Measurements from ENCODE around the gene HIBCH. TPM values are rescaled to one million over a fixed set of nuclear protein-coding genes. Genes with fewer than 3 reads are reported as not detected.

HIBCH gene
- total and polyA plus RNA-seq, 2 experiments from 2014 or later, result 25.7 to 42.3 TPM

GRCh38 chr2:190184460-190184859 is 135.2 kb downstream of the HIBCH start (continued):
- TF ChIP-seq ZNF462 (CRISPR knock-in tag; IDR thresholded peaks at IDR 0.05), result no peak
- TF ChIP-seq ZNF114 (CRISPR knock-in tag; IDR thresholded peaks at IDR 0.05), result no peak

GRCh38 chr2:190183539-190183938 is 136.1 kb downstream of the HIBCH start:
- H3K9me2 ChIP-seq (ENCODE audit: insufficient read depth), result no peaks in the 10 kb centered on the region
- no peaks in the 10 kb centered on the region for H3K36me3 Mint-ChIP-seq (ENCODE audit: low read depth)
- TF ChIP-seq POLR2AphosphoS5 (IDR thresholded peaks at IDR 0.05; ENCODE audit: low read depth), result no peak
- no peak for TF ChIP-seq ZNF114 (CRISPR knock-in tag; IDR thresholded peaks at IDR 0.05)
- no peak for TF ChIP-seq EZH2 (IDR thresholded peaks at IDR 0.05; ENCODE audit: low read depth, unreplicated experiment)
- TF ChIP-seq CREB1 (CRISPR knock-in tag; IDR thresholded peaks at IDR 0.05; ENCODE audit: low read depth), result no peak
- no peak for TF ChIP-seq REST (IDR thresholded peaks at IDR 0.05; ENCODE audit: unreplicated experiment)
- no peak for TF ChIP-seq JUNB (IDR thresholded peaks at IDR 0.05; ENCODE audit: unreplicated experiment)
- no peak for TF ChIP-seq ZNF331 (CRISPR knock-in tag; IDR thresholded peaks at IDR 0.05; ENCODE audit: low read depth)
- TF ChIP-seq CTCF (conservative IDR thresholded peaks at IDR 0.05; ENCODE audit: low read depth in 2 of 2), result no peak; a peak in 1 of 4 replicates
- no peak for TF ChIP-seq NANOG (IDR thresholded peaks at IDR 0.05; ENCODE audit: borderline replicate concordance)
- TF ChIP-seq EZH2phosphoT487 (IDR thresholded peaks at IDR 0.05; ENCODE audit: unreplicated experiment), result no peak

More at GRCh38 chr2:190183539-190183938, 136.1 kb downstream of the HIBCH start:
- Mint-ChIP-seq H3K4me1 (peaks cover 6% of the 10 kb centered on the region), H3K9me3 (no peaks in the 10 kb centered on the region), H3K27me3 (ENCODE audit: insufficient read depth, low read depth, poor library complexity) (peaks cover 5% of the 10 kb centered on the region), H3K27ac (no peak overlapping the region), H3K4me3 (no peak overlapping the region)
- no peak for ATAC-seq
- no peak overlapping the region for H3K27ac ChIP-seq (ENCODE audit: low read depth)
- peaks cover 28% of the 10 kb centered on the region for H3K27me3 ChIP-seq (ENCODE audit: insufficient read depth)
- H4K20me1 ChIP-seq (replicated peaks; ENCODE audit: insufficient read depth), result no peaks in the 10 kb centered on the region
- H2AFZ ChIP-seq, result no peak overlapping the region
- H3K4me3 ChIP-seq, result no peak overlapping the region
- peaks cover 8% of the 10 kb centered on the region; the same call in 1 of the 2 replicates for H3K4me1 ChIP-seq (ENCODE audit: insufficient read depth)
- no peaks in the 10 kb centered on the region for H3F3A ChIP-seq (replicated peaks; ENCODE audit: low read depth)
- no peak for DNase-seq (ENCODE audit: low spot score)
- H3K4me2 ChIP-seq, result no peak overlapping the region
- no peaks in the 10 kb centered on the region for H3K79me2 ChIP-seq (replicated peaks; ENCODE audit: insufficient read depth)
- H3K36me3 ChIP-seq (ENCODE audit: insufficient read depth), result no peaks in the 10 kb centered on the region
